SH-SY5Y (cell line): ENCODE data around the gene TPM4.

ENCODE experiments used
- GATA2 ChIP-seq: IDR thresholded peaks from 2 replicates; pipeline ENCODE4 v1.6.1; 2011; ENCODE audit warnings: mild to moderate bottlenecking, low read depth, low read length
- GATA3 ChIP-seq: IDR thresholded peaks from 2 replicates; pipeline ENCODE4 v1.6.1; 2011; ENCODE audit warnings: low read depth, mild to moderate bottlenecking, low read length, moderate library complexity

DNA sequence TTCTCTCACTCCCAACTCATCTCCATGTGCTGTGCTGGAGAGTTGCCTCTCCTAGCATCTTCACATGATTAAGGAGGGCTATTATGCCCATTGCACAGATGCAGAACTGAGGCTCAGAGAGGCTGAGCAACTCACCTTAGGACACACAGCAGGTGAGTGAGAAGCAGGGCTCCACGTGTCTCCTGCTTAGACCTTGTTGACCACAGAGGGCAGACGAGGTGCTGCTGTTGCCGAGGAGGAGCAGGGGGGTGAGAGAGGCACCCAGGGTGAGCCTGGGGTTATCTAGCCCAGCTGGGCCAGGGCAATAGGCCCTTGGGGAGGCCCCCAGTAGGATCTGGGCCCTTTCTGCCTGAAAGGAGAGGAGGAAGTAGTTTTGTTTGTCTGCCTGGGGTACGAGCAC, 64.7 kb downstream of the TPM4 start:
- TF ChIP-seq GATA2, result no peak
- no peak for TF ChIP-seq GATA3
